ENCODE measurements around the gene EPN3.

DNA sequence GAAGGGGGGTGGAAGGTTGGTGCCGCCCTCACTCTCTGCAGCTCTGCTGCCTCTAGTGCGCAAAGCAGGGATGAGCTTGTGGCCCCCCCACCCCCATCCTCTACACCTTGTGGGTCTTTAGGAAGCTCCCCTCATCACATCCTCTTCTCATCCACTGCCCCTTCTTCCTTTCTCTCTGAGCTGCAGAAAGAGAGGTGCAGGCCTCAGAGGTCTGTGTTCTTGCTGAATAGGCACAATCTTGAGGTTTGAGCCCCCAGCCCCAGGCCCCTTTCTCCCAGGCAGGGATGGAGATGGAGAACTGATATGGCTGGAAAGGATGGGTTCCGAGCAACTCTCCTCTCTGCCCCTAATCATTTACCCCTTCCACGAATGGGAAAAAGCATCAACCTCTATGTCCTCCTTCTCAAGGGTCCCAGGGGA is 30.6 kb downstream of the EPN3 start:
- no peak for TF ChIP-seq EZH2phosphoT487 (conservative IDR thresholded peaks at IDR 0.05; ENCODE audit: low read length)
- TF ChIP-seq, protein P1, sequence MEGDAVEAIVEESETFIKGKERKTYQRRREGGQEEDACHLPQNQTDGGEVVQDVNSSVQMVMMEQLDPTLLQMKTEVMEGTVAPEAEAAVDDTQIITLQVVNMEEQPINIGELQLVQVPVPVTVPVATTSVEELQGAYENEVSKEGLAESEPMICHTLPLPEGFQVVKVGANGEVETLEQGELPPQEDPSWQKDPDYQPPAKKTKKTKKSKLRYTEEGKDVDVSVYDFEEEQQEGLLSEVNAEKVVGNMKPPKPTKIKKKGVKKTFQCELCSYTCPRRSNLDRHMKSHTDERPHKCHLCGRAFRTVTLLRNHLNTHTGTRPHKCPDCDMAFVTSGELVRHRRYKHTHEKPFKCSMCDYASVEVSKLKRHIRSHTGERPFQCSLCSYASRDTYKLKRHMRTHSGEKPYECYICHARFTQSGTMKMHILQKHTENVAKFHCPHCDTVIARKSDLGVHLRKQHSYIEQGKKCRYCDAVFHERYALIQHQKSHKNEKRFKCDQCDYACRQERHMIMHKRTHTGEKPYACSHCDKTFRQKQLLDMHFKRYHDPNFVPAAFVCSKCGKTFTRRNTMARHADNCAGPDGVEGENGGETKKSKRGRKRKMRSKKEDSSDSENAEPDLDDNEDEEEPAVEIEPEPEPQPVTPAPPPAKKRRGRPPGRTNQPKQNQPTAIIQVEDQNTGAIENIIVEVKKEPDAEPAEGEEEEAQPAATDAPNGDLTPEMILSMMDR (IDR thresholded peaks at IDR 0.05; ENCODE audit: insufficient read depth, low read length, poor library complexity, severe bottlenecking): no peak
